GM23338 (cell line): Measurements from ENCODE around the gene LRRC8E. TPM values are rescaled to one million over a fixed set of nuclear protein-coding genes. Genes with fewer than 3 reads are reported as not detected.
"Not testable (repeated sequence)": the region's sequence is repeated elsewhere in the genome, so short reads cannot be mapped to it uniquely, and the experiment has no call there.

ENCODE experiments used
- ATAC-seq: fragments of 200-7000 bp; cut with Tn5 transposase; 3 replicates; pipeline ENCODE4 v1.9.1; 2020
- DNase-seq: peaks from one replicate; pipeline ENCODE4 v3.0.0-alpha.2; 2015; ENCODE audit warnings: low spot score
- H2AFZ ChIP-seq: fragments of 200-600 bp; sonication (generic); 2 replicates; pipeline ENCODE4 v1.8.0; 2016; ENCODE audit warnings: antibody characterized with exemption, mild to moderate bottlenecking, moderate library complexity
- H3F3A ChIP-seq: fragments of 200-600 bp; sonication (generic); replicated peaks from 2 replicates; pipeline ENCODE4 v1.8.0; 2017; ENCODE audit warnings: antibody characterized with exemption, mixed run types, low read depth
- H3K27ac ChIP-seq: fragments of 200-600 bp; sonication (generic); 2 replicates; pipeline ENCODE4 v1.6.1; 2016; ENCODE audit warnings: low read depth
- H3K27me3 ChIP-seq: fragments of 200-600 bp; sonication (generic); 2 replicates; pipeline ENCODE4 v1.8.0; 2016; ENCODE audit warnings: mild to moderate bottlenecking, mixed run types, moderate library complexity; ENCODE audit not compliant: insufficient read depth
- H3K36me3 ChIP-seq: fragments of 200-600 bp; sonication (generic); 2 replicates; pipeline ENCODE4 v1.8.0; 2016; ENCODE audit warnings: mild to moderate bottlenecking; ENCODE audit not compliant: insufficient read depth
- H3K4me1 ChIP-seq: fragments of 200-600 bp; sonication (generic); 2 replicates; pipeline ENCODE4 v1.8.0; 2016; ENCODE audit warnings: mild to moderate bottlenecking, moderate library complexity; ENCODE audit not compliant: insufficient read depth
- H3K4me2 ChIP-seq: fragments of 200-600 bp; sonication (generic); 2 replicates; pipeline ENCODE4 v1.7.1; 2017; ENCODE audit warnings: mixed run types
- H3K4me3 ChIP-seq: fragments of 200-600 bp; sonication (generic); 2 replicates; pipeline ENCODE4 v1.6.1; 2016; ENCODE audit warnings: mixed run types
- H3K79me2 ChIP-seq: fragments of 200-600 bp; sonication (generic); replicated peaks from 2 replicates; pipeline ENCODE4 v1.8.0; 2017; ENCODE audit warnings: mild to moderate bottlenecking; ENCODE audit not compliant: insufficient read depth
- H3K9me2 ChIP-seq: fragments of 200-600 bp; sonication (generic); 2 replicates; pipeline ENCODE4 v1.8.0; 2017; ENCODE audit not compliant: insufficient read depth
- H4K20me1 ChIP-seq: fragments of 200-600 bp; sonication (generic); replicated peaks from 2 replicates; pipeline ENCODE4 v1.8.0; 2017; ENCODE audit warnings: mild to moderate bottlenecking; ENCODE audit not compliant: insufficient read depth
- H3K27ac Mint-ChIP-seq: 2 replicates; pipeline ENCODE4 v1.8.0; 2020; ENCODE audit warnings: inconsistent platforms, mild to moderate bottlenecking, moderate library complexity, mixed read lengths
- H3K27me3 Mint-ChIP-seq: 3 replicates; pipeline ENCODE4 v1.8.0; 2022; ENCODE audit warnings: low read depth, mild to moderate bottlenecking, moderate library complexity, mixed read lengths, inconsistent platforms; ENCODE audit not compliant: insufficient read depth, poor library complexity
- H3K36me3 Mint-ChIP-seq: 3 replicates; pipeline ENCODE4 v1.8.0; 2021; ENCODE audit warnings: low read depth, mild to moderate bottlenecking, inconsistent platforms, moderate library complexity, mixed read lengths
- H3K4me1 Mint-ChIP-seq: 3 replicates; pipeline ENCODE4 v1.8.0; 2020; ENCODE audit warnings: mild to moderate bottlenecking, inconsistent platforms, mixed read lengths
- H3K4me3 Mint-ChIP-seq: 3 replicates; pipeline ENCODE4 v1.8.0; 2021; ENCODE audit warnings: moderate library complexity, mild to moderate bottlenecking, inconsistent platforms, mixed read lengths
- H3K9me3 Mint-ChIP-seq: 3 replicates; pipeline ENCODE4 v1.8.0; 2020; ENCODE audit warnings: moderate library complexity, mild to moderate bottlenecking, inconsistent platforms, mixed read lengths
- CREB1 ChIP-seq: fragments of 250-450 bp; sonication (Bioruptor Pico); IDR thresholded peaks from 2 replicates; pipeline ENCODE4 v1.5.0; 2020; ENCODE audit warnings: low read depth, mild to moderate bottlenecking, moderate library complexity
- ETS1 ChIP-seq: IDR thresholded peaks from 2 replicates; pipeline ENCODE4 v1.6.1; 2016; ENCODE audit warnings: antibody characterized with exemption
- EZH2phosphoT487 ChIP-seq: fragments of 200-600 bp; sonication (generic); IDR thresholded peaks from one replicate; pipeline ENCODE4 v1.8.1; 2018; ENCODE audit warnings: antibody characterized with exemption; ENCODE audit not compliant: unreplicated experiment
- JUNB ChIP-seq: IDR thresholded peaks from one replicate; pipeline ENCODE4 v1.6.1; 2016; ENCODE audit warnings: antibody characterized with exemption; ENCODE audit not compliant: unreplicated experiment
- NANOG ChIP-seq: IDR thresholded peaks from 2 replicates; pipeline ENCODE4 v1.6.1; 2016; ENCODE audit warnings: antibody characterized with exemption, borderline replicate concordance
- REST ChIP-seq: IDR thresholded peaks from one replicate; pipeline ENCODE4 v1.6.1; 2018; ENCODE audit warnings: antibody characterized with exemption; ENCODE audit not compliant: unreplicated experiment
- STAT1 ChIP-seq: IDR thresholded peaks from one replicate; pipeline ENCODE4 v1.6.1; 2016; ENCODE audit warnings: antibody characterized with exemption; ENCODE audit not compliant: unreplicated experiment
- polyA plus RNA-seq: library from polyadenylated mRNA; unstranded; fragments of >200 nt; fragmentation: Nextera tagmentation; extraction: Ambion mirVana; gene quantifications from 2 replicates; pipeline ENCODE4 v1.2.1, GENCODE V29; 2016
- total RNA-seq: library from RNA; depleted of rRNA; stranded (reverse); fragments of >200 nt; shearing (Covaris generic); gene quantifications from 2 replicates; pipeline ENCODE4 v1.2.3, GENCODE V29; 2014
- TF ChIP-seq, protein P1 (sequence below): fragments of 250-450 bp; sonication (Bioruptor Pico); IDR thresholded peaks from 2 replicates; pipeline ENCODE4 v1.5.0; 2020; ENCODE audit warnings: mild to moderate bottlenecking, moderate library complexity

Gene LRRC8E
- total and polyA plus RNA-seq, 2 experiments from 2014 or later, result 0.29 to 4.8 TPM

DNA sequence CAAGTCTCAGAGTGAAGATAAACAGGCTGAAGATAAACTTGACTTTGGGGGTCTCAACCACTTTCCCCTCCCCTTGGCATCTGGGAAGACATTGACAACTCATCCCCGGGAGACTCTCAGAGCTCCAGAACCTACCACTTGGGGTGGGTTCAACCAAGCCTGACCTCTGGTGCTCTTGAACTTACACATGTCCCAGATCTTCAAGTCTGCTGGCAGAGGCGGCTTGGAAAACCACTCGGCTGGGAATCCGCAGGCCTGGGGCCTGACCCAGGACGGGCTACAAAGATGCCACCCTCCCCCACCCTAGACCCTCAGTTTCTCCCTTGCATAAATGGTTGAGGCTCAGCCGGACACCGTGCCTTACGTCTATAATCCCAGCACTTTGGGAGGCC, 512 bp downstream of the LRRC8E start:
- TF ChIP-seq NANOG, result no peak
- no peak for TF ChIP-seq JUNB
- TF ChIP-seq, protein P1, sequence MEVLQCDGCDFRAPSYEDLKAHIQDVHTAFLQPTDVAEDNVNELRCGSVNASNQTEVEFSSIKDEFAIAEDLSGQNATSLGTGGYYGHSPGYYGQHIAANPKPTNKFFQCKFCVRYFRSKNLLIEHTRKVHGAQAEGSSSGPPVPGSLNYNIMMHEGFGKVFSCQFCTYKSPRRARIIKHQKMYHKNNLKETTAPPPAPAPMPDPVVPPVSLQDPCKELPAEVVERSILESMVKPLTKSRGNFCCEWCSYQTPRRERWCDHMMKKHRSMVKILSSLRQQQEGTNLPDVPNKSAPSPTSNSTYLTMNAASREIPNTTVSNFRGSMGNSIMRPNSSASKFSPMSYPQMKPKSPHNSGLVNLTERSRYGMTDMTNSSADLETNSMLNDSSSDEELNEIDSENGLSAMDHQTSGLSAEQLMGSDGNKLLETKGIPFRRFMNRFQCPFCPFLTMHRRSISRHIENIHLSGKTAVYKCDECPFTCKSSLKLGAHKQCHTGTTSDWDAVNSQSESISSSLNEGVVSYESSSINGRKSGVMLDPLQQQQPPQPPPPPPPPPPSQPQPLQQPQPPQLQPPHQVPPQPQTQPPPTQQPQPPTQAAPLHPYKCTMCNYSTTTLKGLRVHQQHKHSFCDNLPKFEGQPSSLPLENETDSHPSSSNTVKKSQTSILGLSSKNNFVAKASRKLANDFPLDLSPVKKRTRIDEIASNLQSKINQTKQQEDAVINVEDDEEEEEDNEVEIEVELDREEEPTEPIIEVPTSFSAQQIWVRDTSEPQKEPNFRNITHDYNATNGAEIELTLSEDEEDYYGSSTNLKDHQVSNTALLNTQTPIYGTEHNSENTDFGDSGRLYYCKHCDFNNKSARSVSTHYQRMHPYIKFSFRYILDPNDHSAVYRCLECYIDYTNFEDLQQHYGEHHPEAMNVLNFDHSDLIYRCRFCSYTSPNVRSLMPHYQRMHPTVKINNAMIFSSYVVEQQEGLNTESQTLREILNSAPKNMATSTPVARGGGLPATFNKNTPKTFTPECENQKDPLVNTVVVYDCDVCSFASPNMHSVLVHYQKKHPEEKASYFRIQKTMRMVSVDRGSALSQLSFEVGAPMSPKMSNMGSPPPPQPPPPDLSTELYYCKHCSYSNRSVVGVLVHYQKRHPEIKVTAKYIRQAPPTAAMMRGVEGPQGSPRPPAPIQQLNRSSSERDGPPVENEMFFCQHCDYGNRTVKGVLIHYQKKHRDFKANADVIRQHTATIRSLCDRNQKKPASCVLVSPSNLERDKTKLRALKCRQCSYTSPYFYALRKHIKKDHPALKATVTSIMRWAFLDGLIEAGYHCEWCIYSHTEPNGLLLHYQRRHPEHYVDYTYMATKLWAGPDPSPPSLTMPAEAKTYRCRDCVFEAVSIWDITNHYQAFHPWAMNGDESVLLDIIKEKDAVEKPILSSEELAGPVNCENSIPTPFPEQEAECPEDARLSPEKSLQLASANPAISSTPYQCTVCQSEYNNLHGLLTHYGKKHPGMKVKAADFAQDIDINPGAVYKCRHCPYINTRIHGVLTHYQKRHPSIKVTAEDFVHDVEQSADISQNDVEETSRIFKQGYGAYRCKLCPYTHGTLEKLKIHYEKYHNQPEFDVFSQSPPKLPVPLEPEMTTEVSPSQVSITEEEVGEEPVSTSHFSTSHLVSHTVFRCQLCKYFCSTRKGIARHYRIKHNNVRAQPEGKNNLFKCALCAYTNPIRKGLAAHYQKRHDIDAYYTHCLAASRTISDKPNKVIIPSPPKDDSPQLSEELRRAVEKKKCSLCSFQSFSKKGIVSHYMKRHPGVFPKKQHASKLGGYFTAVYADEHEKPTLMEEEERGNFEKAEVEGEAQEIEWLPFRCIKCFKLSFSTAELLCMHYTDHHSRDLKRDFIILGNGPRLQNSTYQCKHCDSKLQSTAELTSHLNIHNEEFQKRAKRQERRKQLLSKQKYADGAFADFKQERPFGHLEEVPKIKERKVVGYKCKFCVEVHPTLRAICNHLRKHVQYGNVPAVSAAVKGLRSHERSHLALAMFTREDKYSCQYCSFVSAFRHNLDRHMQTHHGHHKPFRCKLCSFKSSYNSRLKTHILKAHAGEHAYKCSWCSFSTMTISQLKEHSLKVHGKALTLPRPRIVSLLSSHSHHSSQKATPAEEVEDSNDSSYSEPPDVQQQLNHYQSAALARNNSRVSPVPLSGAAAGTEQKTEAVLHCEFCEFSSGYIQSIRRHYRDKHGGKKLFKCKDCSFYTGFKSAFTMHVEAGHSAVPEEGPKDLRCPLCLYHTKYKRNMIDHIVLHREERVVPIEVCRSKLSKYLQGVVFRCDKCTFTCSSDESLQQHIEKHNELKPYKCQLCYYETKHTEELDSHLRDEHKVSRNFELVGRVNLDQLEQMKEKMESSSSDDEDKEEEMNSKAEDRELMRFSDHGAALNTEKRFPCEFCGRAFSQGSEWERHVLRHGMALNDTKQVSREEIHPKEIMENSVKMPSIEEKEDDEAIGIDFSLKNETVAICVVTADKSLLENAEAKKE (CRISPR knock-in tag), result no peak
- no peak for TF ChIP-seq STAT1
- TF ChIP-seq CREB1 (CRISPR knock-in tag), result no peak
- TF ChIP-seq REST, result no peak
- no peak for TF ChIP-seq ETS1
- no peak for TF ChIP-seq EZH2phosphoT487
- peak overlapping the region; percentile 78 for H3K4me3 ChIP-seq
- peak; percentile 4; the same call in 1 of the 3 replicates for ATAC-seq
- H3K4me2 ChIP-seq, result peak overlapping the region; percentile 89
- H3K4me1 ChIP-seq, result no peaks in the 10 kb centered on the region; the same call in 1 of the 2 replicates
- no peak for DNase-seq
- Mint-ChIP-seq H3K27me3 (peaks cover 17% of the 10 kb centered on the region), H3K9me3 (no peaks in the 10 kb centered on the region), H3K4me1 (peaks cover 5% of the 10 kb centered on the region; the same call in 2 of the 3 replicates), H3K4me3 (peak overlapping the region; percentile 66), H3K27ac (no peak overlapping the region), H3K36me3 (no peaks in the 10 kb centered on the region)
- no peaks in the 10 kb centered on the region for H3K79me2 ChIP-seq
- no peaks in the 10 kb centered on the region for H3K36me3 ChIP-seq
- peaks cover 11% of the 10 kb centered on the region for H3K27me3 ChIP-seq
- H3F3A ChIP-seq, result no peaks in the 10 kb centered on the region
- no peaks in the 10 kb centered on the region for H4K20me1 ChIP-seq
- H3K27ac ChIP-seq, result no peak overlapping the region
- no peaks in the 10 kb centered on the region for H3K9me2 ChIP-seq
- H2AFZ ChIP-seq, result peak overlapping the region; percentile 98

GRCh38 chr19:7893362-7894101, 5.2 kb downstream of the LRRC8E start:
- DNase-seq, H3K27ac Mint-ChIP-seq, H3K9me2 ChIP-seq, H3K4me1 Mint-ChIP-seq, ATAC-seq, H3K9me3 Mint-ChIP-seq, H3F3A ChIP-seq, H4K20me1 ChIP-seq, H3K4me3 Mint-ChIP-seq, H3K27me3 ChIP-seq, H3K79me2 ChIP-seq, H3K4me3 ChIP-seq, H3K27ac ChIP-seq, H2AFZ ChIP-seq, H3K4me1 ChIP-seq, H3K4me2 ChIP-seq, H3K36me3 ChIP-seq, H3K36me3 Mint-ChIP-seq: not testable (repeated sequence)
- H3K27me3 Mint-ChIP-seq, result peaks cover 10% of the 10 kb centered on the region
